Testis (tissue), 2 donors: ENCODE results near the gene SLC38A3.

Source experiments
- CTCF ChIP-seq, 3 experiments: fragments of 450-650 bp in 2 of 3; fragments of 200-600 bp in 1 of 3; sonication (generic) in 1 of 3; IDR thresholded peaks; one replicate each; pipeline ENCODE4 v1.5.1; 2016 to 2019; ENCODE audit warnings: antibody characterized with exemption in 3 of 3, mild to moderate bottlenecking in 2 of 3, moderate library complexity in 1 of 3
- POLR2A ChIP-seq: fragments of 450-650 bp; IDR thresholded peaks from one replicate; pipeline ENCODE4 v1.6.1; 2017; ENCODE audit warnings: antibody characterized with exemption, mild to moderate bottlenecking, moderate library complexity

GRCh38 chr3:50256978-50257890, 52.2 kb downstream of the SLC38A3 start:
- TF ChIP-seq CTCF (IDR thresholded peaks at IDR 0.05) (peak in 1 of 3 experiments; percentile 9), POLR2A (no peak)
